ENCODE measurements around the gene TPK1.
"Not testable (repeated sequence)": the region's sequence is repeated elsewhere in the genome, so short reads cannot be mapped to it uniquely, and the experiment has no call there.

The TPK1 gene

GRCh38 chr7:144821067-144821466, 14.8 kb downstream of the TPK1 start:
- peak; percentile 40 to 86 for DNase-seq

GRCh38 chr7:144820552-144820951, 15.3 kb downstream of the TPK1 start:
- DNase-seq = no peak

- no peak for DNase-seq
Measured at GRCh38 chr7:144819566-144819965, 16.3 kb downstream of the TPK1 start.

- peak in 1 of 2 experiments; percentile 28 for DNase-seq
Measured at GRCh38 chr7:144818511-144818910, 17.3 kb downstream of the TPK1 start.

- no peak for DNase-seq
Measured at GRCh38 chr7:144817001-144817400, 18.9 kb downstream of the TPK1 start.

- no peak for DNase-seq
Measured at GRCh38 chr7:144814299-144814698, 21.6 kb downstream of the TPK1 start.

GRCh38 chr7:144812379-144813283, 23.2 kb downstream of the TPK1 start:
- no peak for DNase-seq

- DNase-seq = no peak
Measured at GRCh38 chr7:144805627-144806239, 30.1 kb downstream of the TPK1 start.

- not testable (repeated sequence) for DNase-seq
Measured at GRCh38 chr7:144800678-144801436, 35.0 kb downstream of the TPK1 start.

- no peak for DNase-seq
Measured at GRCh38 chr7:144796919-144797318, 38.9 kb downstream of the TPK1 start.

GRCh38 chr7:144792050-144792449, 43.8 kb downstream of the TPK1 start:
- DNase-seq = no peak

GRCh38 chr7:144791488-144791887, 44.4 kb downstream of the TPK1 start:
- DNase-seq = no peak

- DNase-seq = peak in 1 of 2 experiments; percentile 26
Measured at GRCh38 chr7:144787127-144787526, 48.7 kb downstream of the TPK1 start.

GRCh38 chr7:144786522-144786921, 49.3 kb downstream of the TPK1 start:
- peak in 1 of 2 experiments; percentile 1 for DNase-seq

GRCh38 chr7:144786079-144786478, 49.8 kb downstream of the TPK1 start:
- DNase-seq = peak in 1 of 2 experiments; percentile 3

GRCh38 chr7:144785521-144785920, 50.3 kb downstream of the TPK1 start:
- DNase-seq = peak in 1 of 2 experiments; percentile 71

GRCh38 chr7:144784943-144785342, 50.9 kb downstream of the TPK1 start:
- DNase-seq = peak in 1 of 2 experiments; percentile 1

- DNase-seq = no peak
Measured at GRCh38 chr7:144784441-144784840, 51.4 kb downstream of the TPK1 start.

GRCh38 chr7:144782883-144783282, 53.0 kb downstream of the TPK1 start:
- no peak for DNase-seq

GRCh38 chr7:144780071-144780608, 55.7 kb downstream of the TPK1 start:
- DNase-seq = no peak

GRCh38 chr7:144777889-144778288, 58.0 kb downstream of the TPK1 start:
- not testable (repeated sequence) for DNase-seq

GRCh38 chr7:144777005-144777839, 58.6 kb downstream of the TPK1 start:
- no peak for DNase-seq
